ENCODE data around the gene SLK. TPM values are rescaled to one million over a fixed set of nuclear protein-coding genes. Genes with fewer than 3 reads are reported as not detected.
A peak's percentile ranks its signal among the peaks of the same experiment; 100 is the strongest.

SLK gene
- polyA plus RNA-seq, 1 donor: 34.0 TPM

DNA sequence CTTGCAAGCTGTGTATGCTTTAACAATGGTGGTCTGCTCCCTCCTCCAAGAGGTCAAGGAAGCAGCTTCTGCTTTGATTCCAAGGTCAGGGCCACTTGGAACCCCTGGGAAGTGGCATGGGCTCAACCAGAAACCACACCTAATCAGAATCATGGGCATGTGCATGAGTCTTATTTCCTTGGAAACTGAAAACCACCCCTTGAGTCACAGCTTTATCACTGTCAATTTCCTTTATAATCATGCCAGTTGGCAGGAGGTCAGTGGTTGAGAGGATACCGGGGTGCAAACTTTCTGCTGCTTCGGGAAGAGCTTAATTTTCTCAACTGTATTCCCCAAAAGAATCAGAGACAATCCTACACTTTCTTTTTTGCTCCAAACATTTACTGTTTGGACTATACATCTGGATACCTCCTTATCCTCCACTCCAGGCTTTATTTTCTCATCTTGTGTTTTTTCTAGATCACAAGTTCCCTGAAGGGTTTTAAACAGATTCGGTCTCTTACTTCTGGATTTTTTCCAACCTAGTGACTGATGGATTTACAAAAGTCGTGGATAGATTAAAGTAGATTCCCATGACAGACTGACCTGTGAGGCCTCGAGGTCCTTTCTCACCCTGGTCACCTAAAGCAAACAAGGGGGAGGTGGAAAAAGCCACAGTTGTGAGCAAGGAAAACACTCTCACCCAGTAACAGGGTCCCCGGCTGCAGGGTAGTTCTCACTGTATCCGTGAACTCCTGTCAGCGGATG, 82.7 kb downstream of the SLK start:
- Histone ChIP-seq H3K4me3 (ENCODE audit: low read length) (no peak overlapping the region), H3K27me3 (ENCODE audit: control insufficient read depth, insufficient read depth, low read length) (no peaks in the 10 kb centered on the region), H3K9me3 (ENCODE audit: control insufficient read depth, low read depth, low read length) (peaks cover 6% of the 10 kb centered on the region), H3K4me1 (ENCODE audit: control insufficient read depth, insufficient read depth, low read length) (peaks cover 49% of the 10 kb centered on the region), H3K36me3 (ENCODE audit: control insufficient read depth, insufficient read depth, low read length) (no peaks in the 10 kb centered on the region), H3K27ac (ENCODE audit: low read length) (no peak overlapping the region)
- WGBS (ENCODE audit: insufficient coverage, low lambda C conversion rate): 40% methylated on average over 1 of the region's 8 CpGs
- DNase-seq: peak in 1 of 2 donors; percentile 34

DNA sequence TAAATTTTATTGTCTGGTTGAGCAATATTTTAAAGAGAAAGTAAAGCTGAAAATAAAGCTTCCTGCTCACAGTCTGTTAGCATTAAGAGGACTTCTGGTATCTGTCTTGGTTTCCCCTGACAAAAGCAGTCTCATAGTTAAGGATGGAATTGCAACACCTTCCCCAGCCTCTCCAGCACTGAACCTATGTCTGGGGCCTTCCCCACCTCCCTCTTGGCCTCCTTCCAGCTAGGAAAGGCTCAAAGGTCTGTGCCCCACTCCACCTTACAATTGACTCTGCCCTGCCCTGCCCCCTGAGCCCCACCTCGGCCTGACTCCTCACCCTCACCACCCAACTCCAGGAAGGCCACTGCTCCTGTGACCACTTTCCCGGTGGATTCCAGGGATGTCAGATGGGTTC, 85.5 kb downstream of the SLK start:
- DNase-seq: peak; percentile 96 to 99
- Histone ChIP-seq H3K36me3 (ENCODE audit: control insufficient read depth, insufficient read depth, low read length) (no peaks in the 10 kb centered on the region), H3K9me3 (ENCODE audit: control insufficient read depth, low read depth, low read length) (peaks cover 6% of the 10 kb centered on the region), H3K27ac (ENCODE audit: low read length) (peak overlapping the region; percentile 87), H3K27me3 (ENCODE audit: control insufficient read depth, insufficient read depth, low read length) (no peaks in the 10 kb centered on the region), H3K4me3 (ENCODE audit: low read length) (no peak overlapping the region), H3K4me1 (ENCODE audit: control insufficient read depth, insufficient read depth, low read length) (peaks cover 53% of the 10 kb centered on the region)
- no CpG with 5 or more reads among the region's 2 CpGs for WGBS (ENCODE audit: insufficient coverage, low lambda C conversion rate)

DNA sequence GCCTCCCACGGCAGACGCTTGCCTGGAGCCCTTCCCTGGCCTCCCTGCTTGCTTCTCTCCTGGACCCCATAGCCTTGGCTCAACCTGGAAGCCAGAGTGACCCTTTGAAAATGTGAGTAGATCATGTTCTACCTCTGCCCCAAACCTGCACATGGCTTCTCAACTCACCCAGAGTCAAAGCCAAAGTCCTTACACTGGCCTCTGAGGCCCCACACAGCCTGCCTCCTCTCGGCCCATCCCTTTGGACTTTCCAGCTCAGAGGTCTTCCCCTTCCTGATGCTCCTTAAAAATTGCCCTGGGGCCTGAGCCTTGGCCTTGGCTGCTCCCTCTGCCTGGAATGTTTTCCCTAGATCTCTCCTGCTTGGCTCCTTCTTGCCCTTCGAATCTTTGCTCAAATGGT, 86.3 kb downstream of the SLK start:
- DNase-seq: peak; percentile 44 to 73
- Histone ChIP-seq H3K4me3 (ENCODE audit: low read length) (peak overlapping the region; percentile 10), H3K36me3 (ENCODE audit: control insufficient read depth, insufficient read depth, low read length) (no peaks in the 10 kb centered on the region), H3K9me3 (ENCODE audit: control insufficient read depth, low read depth, low read length) (peaks cover 6% of the 10 kb centered on the region), H3K4me1 (ENCODE audit: control insufficient read depth, insufficient read depth, low read length) (peaks cover 53% of the 10 kb centered on the region), H3K27me3 (ENCODE audit: control insufficient read depth, insufficient read depth, low read length) (no peaks in the 10 kb centered on the region), H3K27ac (ENCODE audit: low read length) (peak overlapping the region; percentile 87)
- 80% methylated on average over 1 of the region's 4 CpGs for WGBS (ENCODE audit: insufficient coverage, low lambda C conversion rate)

DNA sequence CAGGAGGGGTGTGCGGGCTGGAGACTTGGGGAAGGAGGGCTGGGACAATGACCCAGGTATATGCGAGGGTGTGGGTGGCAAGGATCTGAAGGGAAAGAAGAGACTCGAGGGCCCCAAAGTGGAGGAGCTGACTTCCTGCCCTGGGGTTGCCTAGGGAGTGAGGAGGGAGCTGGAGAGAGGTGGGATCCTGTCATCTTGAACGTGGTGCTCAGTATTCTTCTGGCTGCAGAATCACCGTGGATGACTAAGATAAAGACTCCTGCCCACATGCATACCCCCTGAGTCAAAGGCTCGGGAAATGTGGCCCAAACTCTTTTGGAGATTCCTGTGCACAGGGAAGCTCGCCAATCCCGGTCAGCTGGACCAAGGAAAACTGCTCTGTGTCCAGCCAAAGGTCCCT, 87.5 kb downstream of the SLK start:
- no peak overlapping the region for H3K27ac ChIP-seq (ENCODE audit: low read length)
- DNase-seq: no peak
- peaks cover 50% of the 10 kb centered on the region for H3K4me1 ChIP-seq (ENCODE audit: control insufficient read depth, insufficient read depth, low read length)
- no peak overlapping the region for H3K4me3 ChIP-seq (ENCODE audit: low read length)
- H3K36me3 ChIP-seq (ENCODE audit: control insufficient read depth, insufficient read depth, low read length): no peaks in the 10 kb centered on the region
- H3K27me3 ChIP-seq (ENCODE audit: control insufficient read depth, insufficient read depth, low read length): no peaks in the 10 kb centered on the region
- peaks cover 6% of the 10 kb centered on the region for H3K9me3 ChIP-seq (ENCODE audit: control insufficient read depth, low read depth, low read length)
- no CpG with 5 or more reads among the region's 8 CpGs for WGBS (ENCODE audit: insufficient coverage, low lambda C conversion rate)

DNA sequence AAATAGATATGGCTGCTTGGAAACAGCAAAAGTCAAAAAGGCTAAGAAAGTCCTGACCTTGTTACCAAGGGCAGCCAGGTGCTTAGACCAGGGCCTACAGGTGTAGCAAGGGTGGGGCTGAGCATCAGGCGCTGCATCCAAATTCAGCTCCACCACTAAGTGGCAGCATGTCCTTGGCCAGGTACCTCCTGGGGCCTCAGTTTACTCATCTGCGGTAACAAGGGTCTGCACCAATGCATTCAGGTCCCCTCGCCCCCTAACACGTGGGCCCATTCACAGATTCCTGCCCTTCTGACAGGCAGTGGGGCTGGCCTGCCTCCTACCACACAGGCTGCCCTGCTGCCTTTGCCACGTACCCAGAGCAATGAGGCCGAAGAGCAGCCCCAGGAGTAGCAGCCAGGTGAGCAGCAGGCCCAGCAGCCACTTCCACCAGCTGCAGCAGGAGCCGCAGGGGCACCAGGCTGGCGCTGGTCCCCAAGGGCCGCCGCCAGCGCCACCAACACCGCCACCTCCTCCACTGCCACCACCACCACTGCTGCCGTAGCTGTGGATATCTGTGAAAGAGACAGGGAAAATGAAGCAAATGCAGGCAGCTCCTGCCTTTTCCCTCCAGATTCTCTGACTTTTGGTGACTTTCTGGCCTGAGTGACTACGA, 89.8 kb downstream of the SLK start:
- peaks cover 29% of the 10 kb centered on the region for H3K4me1 ChIP-seq (ENCODE audit: control insufficient read depth, insufficient read depth, low read length)
- no CpG with 5 or more reads among the region's 14 CpGs for WGBS (ENCODE audit: insufficient coverage, low lambda C conversion rate)
- H3K36me3 ChIP-seq (ENCODE audit: control insufficient read depth, insufficient read depth, low read length): no peaks in the 10 kb centered on the region
- no peaks in the 10 kb centered on the region for H3K27me3 ChIP-seq (ENCODE audit: control insufficient read depth, insufficient read depth, low read length)
- H3K27ac ChIP-seq (ENCODE audit: low read length): no peak overlapping the region
- peaks cover 6% of the 10 kb centered on the region for H3K9me3 ChIP-seq (ENCODE audit: control insufficient read depth, low read depth, low read length)
- no peak overlapping the region for H3K4me3 ChIP-seq (ENCODE audit: low read length)
- DNase-seq: no peak

DNA sequence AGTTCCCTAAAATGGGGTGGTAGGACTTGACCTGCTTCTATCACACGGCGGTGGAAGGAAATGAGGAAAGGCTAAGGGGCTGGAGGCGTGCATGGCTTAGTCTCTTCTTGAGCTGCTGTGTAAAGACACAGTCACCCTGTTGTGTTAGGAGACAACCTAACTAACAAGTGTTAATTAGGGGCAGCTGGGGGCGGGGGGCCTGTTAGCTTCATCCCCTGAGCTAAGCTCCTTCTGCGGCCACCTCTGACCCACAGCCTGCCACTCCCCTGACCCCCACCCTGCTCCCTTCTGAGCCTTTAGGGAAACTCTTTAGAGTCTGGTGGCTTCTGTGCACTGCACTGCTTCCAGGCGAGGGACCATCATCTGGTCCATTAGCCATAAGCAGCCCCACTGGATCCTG, 90.8 kb downstream of the SLK start:
- no CpG with 5 or more reads among the region's 6 CpGs for WGBS (ENCODE audit: insufficient coverage, low lambda C conversion rate)

DNA sequence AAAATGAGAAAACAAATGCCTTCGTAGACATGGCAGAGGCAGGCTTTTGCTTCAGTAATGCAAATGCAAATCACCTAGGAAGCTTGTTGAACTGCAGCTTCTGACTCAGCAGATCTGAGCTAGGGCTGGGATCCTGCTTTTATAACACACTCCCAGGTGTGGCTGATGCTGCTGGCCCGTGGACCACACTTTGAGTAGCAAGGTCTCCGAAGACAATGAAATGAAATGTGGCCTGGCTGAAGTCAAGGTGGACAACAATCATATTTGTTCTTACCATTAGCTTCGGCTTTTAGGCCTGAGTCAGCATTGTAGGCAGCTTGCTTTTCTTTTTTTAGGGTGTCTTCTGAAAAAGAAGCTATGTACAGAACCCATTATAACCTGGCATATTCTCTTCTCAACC, 92.4 kb downstream of the SLK start:
- H3K27ac ChIP-seq (ENCODE audit: low read length): no peak overlapping the region
- no peaks in the 10 kb centered on the region for H3K36me3 ChIP-seq (ENCODE audit: control insufficient read depth, insufficient read depth, low read length)
- no peak overlapping the region for H3K4me3 ChIP-seq (ENCODE audit: low read length)
- H3K9me3 ChIP-seq (ENCODE audit: control insufficient read depth, low read depth, low read length): no peaks in the 10 kb centered on the region
- H3K27me3 ChIP-seq (ENCODE audit: control insufficient read depth, insufficient read depth, low read length): no peaks in the 10 kb centered on the region
- peaks cover 8% of the 10 kb centered on the region for H3K4me1 ChIP-seq (ENCODE audit: control insufficient read depth, insufficient read depth, low read length)
- DNase-seq: peak; percentile 42 to 62
- WGBS (ENCODE audit: insufficient coverage, low lambda C conversion rate): no CpG with 5 or more reads among the region's 4 CpGs

More for the DNA sequence above, 90.8 kb downstream of the SLK start:
- peaks cover 23% of the 10 kb centered on the region for H3K4me1 ChIP-seq (ENCODE audit: control insufficient read depth, insufficient read depth, low read length)
- peaks cover 6% of the 10 kb centered on the region for H3K9me3 ChIP-seq (ENCODE audit: control insufficient read depth, low read depth, low read length)
- DNase-seq: no peak
- H3K27ac ChIP-seq (ENCODE audit: low read length): no peak overlapping the region
- no peaks in the 10 kb centered on the region for H3K27me3 ChIP-seq (ENCODE audit: control insufficient read depth, insufficient read depth, low read length)
- H3K4me3 ChIP-seq (ENCODE audit: low read length): no peak overlapping the region
- H3K36me3 ChIP-seq (ENCODE audit: control insufficient read depth, insufficient read depth, low read length): no peaks in the 10 kb centered on the region

DNA sequence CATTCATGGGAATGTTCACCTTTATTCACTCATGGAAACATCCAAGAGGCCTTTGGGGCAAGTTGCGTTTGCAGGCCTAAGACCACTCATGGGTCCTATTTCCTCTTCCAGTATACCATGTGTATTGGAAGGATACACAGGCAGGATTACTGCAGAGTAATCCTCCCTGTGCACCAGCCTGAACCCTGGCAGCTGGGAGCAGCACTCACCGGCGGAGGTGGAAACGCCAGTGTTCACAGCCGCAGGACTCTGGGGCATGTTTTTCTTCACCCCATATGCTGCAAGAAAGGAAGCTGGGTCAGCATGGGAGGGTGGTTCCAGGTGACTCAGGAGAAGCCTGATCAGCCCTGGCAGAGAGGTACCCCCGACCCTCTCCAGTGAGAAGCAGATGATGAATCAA, 94.3 kb downstream of the SLK start:
- no peak overlapping the region for H3K4me3 ChIP-seq (ENCODE audit: low read length)
- no peaks in the 10 kb centered on the region for H3K9me3 ChIP-seq (ENCODE audit: control insufficient read depth, low read depth, low read length)
- H3K27ac ChIP-seq (ENCODE audit: low read length): no peak overlapping the region
- no peaks in the 10 kb centered on the region for H3K27me3 ChIP-seq (ENCODE audit: control insufficient read depth, insufficient read depth, low read length)
- no CpG with 5 or more reads among the region's 6 CpGs for WGBS (ENCODE audit: insufficient coverage, low lambda C conversion rate)
- H3K36me3 ChIP-seq (ENCODE audit: control insufficient read depth, insufficient read depth, low read length): no peaks in the 10 kb centered on the region
- no peaks in the 10 kb centered on the region for H3K4me1 ChIP-seq (ENCODE audit: control insufficient read depth, insufficient read depth, low read length)
- DNase-seq: no peak

DNA sequence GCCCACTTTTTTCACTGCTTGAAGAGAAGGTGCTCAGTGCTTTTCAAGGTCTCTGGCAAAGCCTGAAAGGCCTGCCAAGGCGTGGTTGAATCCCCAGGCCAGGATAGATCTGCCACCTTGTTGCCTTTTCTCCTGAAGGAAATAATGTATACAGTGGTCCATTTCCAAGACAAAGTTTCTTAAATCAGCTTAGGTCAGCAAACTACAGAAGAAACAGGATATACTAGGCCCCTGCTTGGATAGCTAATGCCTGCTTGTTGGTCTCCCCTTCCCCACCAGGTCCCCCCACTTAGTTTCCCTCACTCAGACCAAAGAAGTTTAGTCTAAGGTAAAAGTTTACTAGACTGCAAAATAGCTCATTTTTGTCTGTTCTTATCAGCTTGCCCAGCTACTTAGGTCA, 98.8 kb downstream of the SLK start:
- Histone ChIP-seq H3K4me3 (ENCODE audit: low read length) (no peak overlapping the region), H3K27me3 (ENCODE audit: control insufficient read depth, insufficient read depth, low read length) (no peaks in the 10 kb centered on the region), H3K9me3 (ENCODE audit: control insufficient read depth, low read depth, low read length) (no peaks in the 10 kb centered on the region), H3K27ac (ENCODE audit: low read length) (no peak overlapping the region), H3K36me3 (ENCODE audit: control insufficient read depth, insufficient read depth, low read length) (no peaks in the 10 kb centered on the region), H3K4me1 (ENCODE audit: control insufficient read depth, insufficient read depth, low read length) (peaks cover 17% of the 10 kb centered on the region)
- WGBS (ENCODE audit: insufficient coverage, low lambda C conversion rate): no CpG with 5 or more reads among the region's 1 CpG
- DNase-seq: no peak

DNA sequence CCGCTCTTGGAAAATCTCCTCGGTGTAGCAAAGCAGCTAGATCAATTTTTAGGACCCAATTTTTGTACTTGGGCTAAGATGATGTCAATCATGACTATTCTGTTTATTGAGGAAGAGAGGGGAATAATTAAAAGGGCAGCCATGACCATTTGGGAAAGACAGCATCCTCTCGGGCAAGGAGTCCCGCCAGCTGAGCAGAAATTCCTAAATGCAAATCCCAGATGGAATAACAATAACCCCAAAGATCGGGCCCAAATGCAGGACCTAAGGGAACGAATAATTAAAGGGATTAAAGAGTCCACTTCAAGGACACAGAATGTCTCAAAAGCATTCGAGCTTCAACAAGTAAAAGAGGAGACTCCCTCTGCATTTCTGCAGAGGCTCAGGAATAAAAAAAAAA, 100.0 kb downstream of the SLK start:
- Histone ChIP-seq H3K27me3 (ENCODE audit: control insufficient read depth, insufficient read depth, low read length) (no peaks in the 10 kb centered on the region), H3K4me3 (ENCODE audit: low read length) (no peak overlapping the region), H3K4me1 (ENCODE audit: control insufficient read depth, insufficient read depth, low read length) (peaks cover 17% of the 10 kb centered on the region), H3K36me3 (ENCODE audit: control insufficient read depth, insufficient read depth, low read length) (no peaks in the 10 kb centered on the region), H3K27ac (ENCODE audit: low read length) (no peak overlapping the region), H3K9me3 (ENCODE audit: control insufficient read depth, low read depth, low read length) (no peaks in the 10 kb centered on the region)
- WGBS (ENCODE audit: insufficient coverage, low lambda C conversion rate): 91% methylated on average over 4 of the region's 7 CpGs
- no peak for DNase-seq

Measured in large intestine (tissue), 3 donors.